Common myeloid progenitor, CD34-positive (primary cell): ENCODE data around the gene DUSP16. TPM values are rescaled to one million over a fixed set of nuclear protein-coding genes. Genes with fewer than 3 reads are reported as not detected.

Source experiments
- CTCF ChIA-PET: fragments of 350-600 bp; sonication (Branson Sonifier 250); formaldehyde crosslinking; loops from one replicate; lab custom pipeline; 2021; ENCODE audit warnings: antibody characterized with exemption; lab: Charles Lee
- POLR2A ChIA-PET: fragments of 350-600 bp; sonication (Branson Sonifier 250); formaldehyde crosslinking; loops from one replicate; lab custom pipeline; 2021; ENCODE audit warnings: antibody characterized with exemption; lab: Charles Lee
- DNase-seq, 3 donors: peaks; one replicate each; pipeline versions ENCODE4 v3.0.0 to v3.0.0-alpha.2; 2013
- H3K27ac ChIP-seq, 2 experiments: 1 replicate in 1 of 2; 2 replicates in 1 of 2; pipeline ENCODE4 v1.7.0; 2013; ENCODE audit warnings: inconsistent platforms in 2 of 2, low read length in 2 of 2, mild to moderate bottlenecking in 2 of 2, low read depth in 1 of 2, moderate library complexity in 1 of 2; ENCODE audit not compliant: severe bottlenecking in 2 of 2, insufficient read depth in 1 of 2, poor library complexity in 1 of 2
- H3K27me3 ChIP-seq, 5 experiments: replicated peaks in 2 of 5; 1 replicate in 3 of 5; 2 replicates in 2 of 5; pipeline versions ENCODE4 v1.6.1 to v1.7.0; 2013; ENCODE audit warnings: low read length in 4 of 5, mild to moderate bottlenecking in 2 of 5, moderate library complexity in 2 of 5, inconsistent platforms in 1 of 5; ENCODE audit not compliant: insufficient read depth in 5 of 5, control insufficient read depth in 4 of 5
- H3K36me3 ChIP-seq, 4 experiments: 1 replicate in 2 of 4; 2 replicates in 2 of 4; pipeline versions ENCODE4 v1.6.1 to v1.7.0; 2013; ENCODE audit warnings: low read length in 3 of 4, control low read depth in 1 of 4, mild to moderate bottlenecking in 1 of 4; ENCODE audit not compliant: control insufficient read depth in 4 of 4, insufficient read depth in 4 of 4
- H3K4me1 ChIP-seq, 4 experiments: 1 replicate in 3 of 4; 2 replicates in 1 of 4; pipeline versions ENCODE4 v1.6.1 to v1.7.1; 2013; ENCODE audit warnings: low read length in 3 of 4, mild to moderate bottlenecking in 3 of 4, control low read depth in 1 of 4, inconsistent platforms in 1 of 4, moderate library complexity in 1 of 4; ENCODE audit not compliant: control insufficient read depth in 4 of 4, insufficient read depth in 4 of 4; ENCODE audit errors: control extremely low read depth in 1 of 4
- H3K4me3 ChIP-seq, 7 experiments: 1 replicate in 4 of 7; 2 replicates in 3 of 7; pipeline versions ENCODE4 v1.5.1 to v1.7.0; 2013; ENCODE audit warnings: mild to moderate bottlenecking in 7 of 7, low read length in 6 of 7, moderate library complexity in 6 of 7, inconsistent platforms in 2 of 7, low read depth in 2 of 7, control low read depth in 1 of 7; ENCODE audit not compliant: insufficient read depth in 4 of 7, control insufficient read depth in 1 of 7; ENCODE audit errors: extremely low read depth in 1 of 7
- H3K9me3 ChIP-seq, 5 experiments: 1 replicate in 4 of 5; 2 replicates in 1 of 5; pipeline versions ENCODE4 v1.6.1 to v1.7.1; 2013; ENCODE audit warnings: low read length in 4 of 5, mild to moderate bottlenecking in 2 of 5, inconsistent platforms in 1 of 5, low read depth in 1 of 5, moderate library complexity in 1 of 5; ENCODE audit not compliant: control insufficient read depth in 4 of 5, insufficient read depth in 2 of 5; ENCODE audit errors: control extremely low read depth in 1 of 5
- WGBS: methylation state at CpG from one replicate; pipeline ENCODE4 v1.1.5; 2013; ENCODE audit not compliant: insufficient coverage; 5-methylcytosine and 5-hydroxymethylcytosine counted together
- polyA plus RNA-seq: library from polyadenylated mRNA; unstranded; fragments of 120-200 nt; gene quantifications from one replicate; pipeline ENCODE4 v1.2.1, GENCODE V29; 2013

Gene DUSP16
- 4.6 TPM for polyA plus RNA-seq

- Histone ChIP-seq H3K27me3 (no peaks in the 10 kb centered on the region), H3K36me3 (no peaks in the 10 kb centered on the region), H3K4me3 (peak within 1 kb of the TSS; percentile 68 to 92 (median 79)), H3K27ac (peak within 1 kb of the TSS; percentile 72 to 86), H3K4me1 (peaks cover 6 to 17% (median 12%) of the 10 kb centered on the region in 4 experiments), H3K9me3 (peaks cover 0 to 1% (median 0%) of the 10 kb centered on the region in 5 experiments)
- POLR2A ChIA-PET, result interaction anchor here (0.6 to 0.7 kb wide), 2 partner anchors 9 to 143 kb away, joined by 3 read pairs; no protein-coding TSS in a partner anchor
- DNase-seq, result peak; percentile 91 to 95 (median 95)
- CTCF ChIA-PET, result interaction anchor here (1.0 to 2.4 kb wide), 5 partner anchors 11 to 185 kb away, joined by 3 to 22 read pairs (median 4); no protein-coding TSS in a partner anchor
- 0% methylated on average over 42 of the region's 59 CpGs for WGBS
Measured at GRCh38 chr12:12562585-12563261, at the start of gene DUSP16. Gene DUSP16, minus strand, starts transcription at chr12:12562863. Its CDS starts 41,765 bp downstream, at chr12:12521098.

DNA sequence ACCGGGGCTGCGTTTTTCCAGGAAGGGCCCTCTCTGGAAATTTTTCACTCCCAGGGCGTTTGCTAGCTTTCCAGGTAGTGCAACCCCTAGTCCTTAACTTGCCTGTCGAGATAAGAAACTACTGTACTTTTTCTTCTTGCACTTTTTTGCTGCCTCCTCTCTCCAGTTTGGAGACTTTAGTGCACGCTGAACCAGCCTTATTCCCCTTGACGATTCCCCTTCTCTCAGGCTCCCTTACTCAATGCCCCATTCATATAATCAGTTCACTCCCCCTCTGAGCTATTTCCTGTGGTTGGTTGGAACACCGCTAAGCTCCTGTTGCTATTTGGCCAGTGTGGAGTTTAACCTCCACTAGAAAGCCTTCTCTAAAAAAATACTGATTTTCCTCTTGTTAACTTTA is 49.7 kb upstream of the DUSP16 start:
- Histone ChIP-seq H3K36me3 (peaks cover 0 to 3% (median 1%) of the 10 kb centered on the region in 4 experiments), H3K4me3 (peak overlapping the region; percentile 70 to 96 (median 89)), H3K4me1 (peaks cover 4 to 29% (median 25%) of the 10 kb centered on the region in 4 experiments), H3K27me3 (no peaks in the 10 kb centered on the region), H3K9me3 (no peaks in the 10 kb centered on the region), H3K27ac (peak overlapping the region; percentile 85 to 95)
- ChIA-PET POLR2A (no interaction called here), CTCF (interaction anchor here (1.4 kb wide), 1 partner anchor 34 kb away, joined by 4 read pairs; no protein-coding TSS in a partner anchor)
- DNase-seq, result peak; percentile 28 to 62 (median 57)
- WGBS, result 0% methylated on average over 6 of the region's 7 CpGs

- Histone ChIP-seq H3K4me1 (peaks cover 4 to 28% (median 25%) of the 10 kb centered on the region in 4 experiments), H3K4me3 (peak within 1 kb of the TSS; percentile 70 to 96 (median 89)), H3K27ac (peak within 1 kb of the TSS; percentile 85 to 95), H3K9me3 (no peaks in the 10 kb centered on the region), H3K27me3 (no peaks in the 10 kb centered on the region), H3K36me3 (peaks cover 0 to 3% (median 1%) of the 10 kb centered on the region in 4 experiments)
- ChIA-PET CTCF (interaction anchor here (0.6 to 1.4 kb wide), 2 partner anchors 35 to 36 kb away, joined by 3 to 4 read pairs; no protein-coding TSS in a partner anchor), POLR2A (no interaction called here)
- peak; percentile 93 to 97 (median 96) for DNase-seq
- WGBS, result 0% methylated on average over 35 of the region's 51 CpGs
Measured at GRCh38 chr12:12611512-12612306, 49.0 kb upstream of the DUSP16 start, which contains the start of gene CREBL2. Gene CREBL2, plus strand, starts transcription at chr12:12611876. Its CDS starts 297 bp downstream, at chr12:12612173.

DNA sequence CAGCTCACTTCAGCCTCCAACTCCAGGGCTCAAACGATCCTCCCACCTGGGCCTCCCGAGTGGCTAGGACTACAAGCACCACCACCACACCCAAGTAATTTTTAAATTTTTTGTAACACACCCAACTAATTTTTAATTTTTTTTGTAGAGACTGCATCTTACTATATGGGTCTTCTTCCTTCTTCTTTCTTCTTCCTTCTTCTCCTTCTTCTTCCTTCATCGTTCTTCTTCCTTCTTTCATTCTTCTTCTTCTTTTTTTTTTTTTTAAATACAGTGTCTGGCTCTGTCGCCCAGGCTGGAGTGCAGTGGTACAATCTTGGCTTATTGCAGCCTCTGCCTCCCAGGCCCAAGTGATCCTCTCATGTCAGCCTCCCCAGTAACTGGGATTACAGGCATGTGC is 48.0 kb upstream of the DUSP16 start:
- ChIA-PET CTCF (no interaction called here), POLR2A (no interaction called here)
- Histone ChIP-seq H3K27ac (peak overlapping the region in 1 of 2 experiments; percentile 95), H3K4me3 (peak overlapping the region in 4 of 7 experiments; percentile 89 to 96 (median 92)), H3K9me3 (no peaks in the 10 kb centered on the region), H3K27me3 (no peaks in the 10 kb centered on the region), H3K4me1 (peaks cover 4 to 26% (median 25%) of the 10 kb centered on the region in 4 experiments), H3K36me3 (peaks cover 0 to 2% (median 0%) of the 10 kb centered on the region in 4 experiments)
- no peak for DNase-seq
- 83% methylated on average over 1 of the region's 4 CpGs for WGBS

- Histone ChIP-seq H3K27me3 (no peaks in the 10 kb centered on the region), H3K4me3 (no peak overlapping the region), H3K4me1 (peaks cover 4 to 26% (median 25%) of the 10 kb centered on the region in 4 experiments), H3K9me3 (no peaks in the 10 kb centered on the region), H3K36me3 (no peaks in the 10 kb centered on the region), H3K27ac (no peak overlapping the region)
- 80% methylated on average over 1 of the region's 3 CpGs for WGBS
- ChIA-PET CTCF (no interaction called here), POLR2A (no interaction called here)
- no peak for DNase-seq
Measured at GRCh38 chr12:12609692-12610091, 47.0 kb upstream of the DUSP16 start.

GRCh38 chr12:12608557-12608957 is 45.9 kb upstream of the DUSP16 start:
- no peaks in the 10 kb centered on the region for H3K36me3 ChIP-seq
- no peak overlapping the region for H3K4me3 ChIP-seq
- no peak overlapping the region for H3K27ac ChIP-seq
- POLR2A ChIA-PET, result no interaction called here
- peak in 1 of 3 donors; percentile 6 for DNase-seq
- CTCF ChIA-PET, result no interaction called here
- WGBS, result 80% methylated on average over 1 of the region's 1 CpG
- peaks cover 4 to 21% (median 20%) of the 10 kb centered on the region in 4 experiments for H3K4me1 ChIP-seq
- no peaks in the 10 kb centered on the region for H3K27me3 ChIP-seq
- no peaks in the 10 kb centered on the region for H3K9me3 ChIP-seq
